Subcutaneous adipose tissue (tissue), 4 donors: ENCODE results near the gene ALPL. TPM values are rescaled to one million over a fixed set of nuclear protein-coding genes. Genes with fewer than 3 reads are reported as not detected.

Experiments
- total RNA-seq, 4 donors: library from RNA; depleted of rRNA; stranded (reverse); fragments of >200 nt; gene quantifications; one replicate each; pipeline ENCODE4 v1.1.0, GENCODE V29; 2016
- TF ChIP-seq, protein P1 (sequence below): fragments of 450-650 bp; IDR thresholded peaks from one replicate; pipeline ENCODE4 v1.5.1; 2016; ENCODE audit warnings: low read depth, mild to moderate bottlenecking, control low read depth, antibody characterized with exemption, moderate library complexity

Gene ALPL
- total RNA-seq, 4 donors from 2014 or later, result 2.6 to 17.7 (median 9.5) TPM

GRCh38 chr1:21536218-21536617 lies 27.0 kb downstream of the ALPL start:
- TF ChIP-seq, protein P1, sequence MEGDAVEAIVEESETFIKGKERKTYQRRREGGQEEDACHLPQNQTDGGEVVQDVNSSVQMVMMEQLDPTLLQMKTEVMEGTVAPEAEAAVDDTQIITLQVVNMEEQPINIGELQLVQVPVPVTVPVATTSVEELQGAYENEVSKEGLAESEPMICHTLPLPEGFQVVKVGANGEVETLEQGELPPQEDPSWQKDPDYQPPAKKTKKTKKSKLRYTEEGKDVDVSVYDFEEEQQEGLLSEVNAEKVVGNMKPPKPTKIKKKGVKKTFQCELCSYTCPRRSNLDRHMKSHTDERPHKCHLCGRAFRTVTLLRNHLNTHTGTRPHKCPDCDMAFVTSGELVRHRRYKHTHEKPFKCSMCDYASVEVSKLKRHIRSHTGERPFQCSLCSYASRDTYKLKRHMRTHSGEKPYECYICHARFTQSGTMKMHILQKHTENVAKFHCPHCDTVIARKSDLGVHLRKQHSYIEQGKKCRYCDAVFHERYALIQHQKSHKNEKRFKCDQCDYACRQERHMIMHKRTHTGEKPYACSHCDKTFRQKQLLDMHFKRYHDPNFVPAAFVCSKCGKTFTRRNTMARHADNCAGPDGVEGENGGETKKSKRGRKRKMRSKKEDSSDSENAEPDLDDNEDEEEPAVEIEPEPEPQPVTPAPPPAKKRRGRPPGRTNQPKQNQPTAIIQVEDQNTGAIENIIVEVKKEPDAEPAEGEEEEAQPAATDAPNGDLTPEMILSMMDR, result no peak

DNA sequence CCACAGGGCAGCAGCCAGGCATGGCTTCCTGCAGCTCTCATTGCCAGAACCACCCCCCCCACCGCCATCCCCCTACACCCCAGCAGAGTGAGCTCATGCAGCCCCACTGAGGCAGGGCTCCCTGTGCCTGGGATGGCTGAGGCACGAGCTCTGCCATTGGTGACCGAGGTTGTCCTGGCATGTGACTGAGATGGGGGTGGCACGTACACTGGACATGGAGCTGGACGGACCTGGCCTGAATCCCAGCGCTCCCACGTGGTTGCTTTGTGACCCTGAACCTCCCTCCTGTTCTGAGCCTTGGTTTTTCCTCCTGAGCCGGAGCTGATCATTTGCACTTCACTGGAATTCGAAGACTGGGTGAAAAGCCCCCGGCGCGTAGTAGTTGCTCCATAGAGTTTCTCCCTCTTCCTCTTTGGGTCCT lies 28.3 kb downstream of the ALPL start:
- TF ChIP-seq, protein P1, result no peak

DNA sequence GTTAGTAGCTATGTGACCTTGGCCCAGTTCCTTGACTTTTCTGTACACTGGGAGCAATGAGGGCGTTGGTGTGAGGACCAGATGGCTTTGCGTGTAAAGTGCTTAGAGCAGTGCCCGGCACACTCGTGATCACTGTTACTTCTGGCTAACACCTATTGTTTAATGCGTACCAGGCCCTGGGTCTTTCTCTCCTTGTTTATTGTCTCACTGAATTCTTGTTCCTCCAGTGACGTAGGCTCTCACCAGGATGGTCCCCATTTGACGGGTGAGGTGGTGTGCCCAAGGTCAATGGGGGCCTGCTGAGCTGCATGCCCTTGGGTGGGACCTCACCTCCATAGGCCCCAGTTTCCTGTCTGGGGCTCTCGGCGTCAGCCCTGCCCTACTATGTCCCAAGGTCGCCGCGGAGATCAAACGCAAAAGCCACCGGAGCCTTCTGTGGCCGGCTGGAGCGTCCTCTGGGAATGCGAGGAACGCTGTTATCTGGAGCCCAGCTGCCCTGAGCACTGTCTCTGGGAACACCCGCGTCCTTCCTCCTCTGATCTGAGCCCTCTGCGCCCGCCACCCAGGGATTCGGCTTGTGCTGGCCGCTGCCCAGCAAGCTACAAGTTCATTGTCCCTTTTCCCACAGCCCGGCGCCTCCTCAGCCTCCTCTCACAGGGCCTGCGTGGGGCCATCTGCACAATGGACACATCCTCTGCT lies 28.9 kb downstream of the ALPL start:
- TF ChIP-seq, protein P1, result no peak

GRCh38 chr1:21539933-21540332 lies 30.7 kb downstream of the ALPL start:
- TF ChIP-seq, protein P1, result no peak

DNA sequence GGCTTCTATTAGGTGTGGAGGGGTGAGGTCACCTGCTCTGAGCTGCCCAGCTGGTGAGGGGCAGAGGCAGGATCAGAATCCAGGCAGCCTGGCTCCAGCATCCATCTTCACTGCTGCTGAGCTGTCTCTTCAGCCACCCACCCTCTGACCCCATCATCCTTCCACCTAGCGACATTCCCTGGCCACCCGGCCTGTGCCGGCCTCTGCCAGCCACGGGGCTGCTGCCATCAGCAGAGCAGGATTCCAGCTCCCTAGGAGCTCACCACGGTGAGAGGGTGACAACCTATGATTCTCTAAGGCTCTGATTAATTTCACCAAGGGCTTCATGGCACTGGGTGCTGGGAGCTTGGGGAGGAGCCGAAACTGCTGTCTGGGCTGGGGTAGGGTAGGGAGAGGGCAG lies 32.1 kb downstream of the ALPL start:
- TF ChIP-seq, protein P1, result no peak

- TF ChIP-seq, protein P1, result no peak
Observed at GRCh38 chr1:21541835-21542234, 32.6 kb downstream of the ALPL start.

DNA sequence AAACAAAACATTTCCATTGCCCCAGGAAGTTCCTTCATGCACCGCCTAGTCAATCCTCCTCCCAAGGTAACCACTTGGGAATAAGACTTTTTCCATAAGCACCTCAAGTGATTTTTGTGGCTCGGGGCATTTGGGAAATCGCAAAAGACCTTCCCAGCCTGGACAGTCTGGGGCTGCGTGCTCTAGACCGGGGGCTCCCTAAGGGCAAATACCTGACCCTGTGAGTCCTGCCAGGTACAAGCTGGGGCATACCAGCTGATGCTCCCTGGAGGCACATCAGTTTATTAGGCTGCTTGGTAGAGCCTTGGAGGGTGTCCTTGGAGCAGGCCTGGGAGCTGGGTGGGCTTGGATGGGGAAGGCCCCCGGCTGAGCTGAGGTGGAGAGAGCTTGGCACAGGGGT lies 34.4 kb downstream of the ALPL start:
- TF ChIP-seq, protein P1, result no peak
